ENCODE measurements around the gene SPRED1.

- no peak for TF ChIP-seq CTCF (conservative IDR thresholded peaks at IDR 0.05; ENCODE audit: low read depth in 2 of 2)
- TF ChIP-seq REST (IDR thresholded peaks at IDR 0.05; ENCODE audit: unreplicated experiment) = no peak
- TF ChIP-seq POLR2AphosphoS5 (IDR thresholded peaks at IDR 0.05; ENCODE audit: low read depth) = no peak
- TF ChIP-seq EZH2 (IDR thresholded peaks at IDR 0.05; ENCODE audit: low read depth, unreplicated experiment) = no peak
- no peak for TF ChIP-seq ZNF114 (CRISPR knock-in tag; IDR thresholded peaks at IDR 0.05)
- TF ChIP-seq CREB1 (CRISPR knock-in tag; IDR thresholded peaks at IDR 0.05; ENCODE audit: low read depth) = no peak
- no peak for TF ChIP-seq JUNB (IDR thresholded peaks at IDR 0.05; ENCODE audit: unreplicated experiment)
- TF ChIP-seq EZH2phosphoT487 (IDR thresholded peaks at IDR 0.05; ENCODE audit: unreplicated experiment) = no peak
- TF ChIP-seq ZNF331 (CRISPR knock-in tag; IDR thresholded peaks at IDR 0.05; ENCODE audit: low read depth) = no peak
- no peak for TF ChIP-seq NANOG (IDR thresholded peaks at IDR 0.05; ENCODE audit: borderline replicate concordance)
- TF ChIP-seq STAT1 (IDR thresholded peaks at IDR 0.05; ENCODE audit: unreplicated experiment) = no peak
Measured at GRCh38 chr15:38208779-38209178, 43.9 kb upstream of the SPRED1 start.

Measured in GM23338 (cell line).